GM19099 (cell line): ENCODE results near the gene CILP.

Experiments
- POLR2A ChIP-seq: IDR thresholded peaks from 3 replicates; pipeline ENCODE4 v1.6.1; 2011; ENCODE audit warnings: low read depth; ENCODE audit not compliant: insufficient read length; ENCODE audit errors: extremely low read depth

The CILP gene

GRCh38 chr15:65208647-65209046 is 2.6 kb downstream of the CILP start:
- TF ChIP-seq POLR2A = no peak

- no peak for TF ChIP-seq POLR2A
Observed at GRCh38 chr15:65207280-65207840, 3.9 kb downstream of the CILP start.

GRCh38 chr15:65206750-65207149 is 4.5 kb downstream of the CILP start:
- no peak for TF ChIP-seq POLR2A

- TF ChIP-seq POLR2A = no peak
Observed at GRCh38 chr15:65204931-65205660, 6.2 kb downstream of the CILP start.

- TF ChIP-seq POLR2A = no peak
Observed at GRCh38 chr15:65204236-65204930, 6.9 kb downstream of the CILP start.

GRCh38 chr15:65201918-65202317 is 9.4 kb downstream of the CILP start:
- no peak for TF ChIP-seq POLR2A

GRCh38 chr15:65198571-65198970 is 12.7 kb downstream of the CILP start:
- TF ChIP-seq POLR2A = no peak

- TF ChIP-seq POLR2A = no peak
Observed at GRCh38 chr15:65197337-65197645, 14.0 kb downstream of the CILP start.

GRCh38 chr15:65196637-65197336 is 14.5 kb downstream of the CILP start:
- TF ChIP-seq POLR2A = no peak

- no peak for TF ChIP-seq POLR2A
Observed at GRCh38 chr15:65195548-65195923, 15.7 kb downstream of the CILP start.

- TF ChIP-seq POLR2A = no peak
Observed at GRCh38 chr15:65194826-65195547, 16.3 kb downstream of the CILP start.

- TF ChIP-seq POLR2A = no peak
Observed at GRCh38 chr15:65192016-65192415, 19.3 kb downstream of the CILP start.

- TF ChIP-seq POLR2A = no peak
Observed at GRCh38 chr15:65189102-65189740, 22.1 kb downstream of the CILP start.

GRCh38 chr15:65184868-65185717 is 26.2 kb downstream of the CILP start, which contains the start of gene CLPX:
CLPX (minus strand) TSS chr15:65185342; CDS start chr15:65185153, 189 bp downstream.
- TF ChIP-seq POLR2A = peak; percentile 78
